Measurements from ENCODE around the gene PIP5K1B.
A peak's percentile ranks its signal among the peaks of the same experiment; 100 is the strongest.

PIP5K1B gene

GRCh38 chr9:68887232-68887631 lies 182.2 kb downstream of the PIP5K1B start:
- Mint-ChIP-seq H3K27ac (no peak overlapping the region), H3K4me1 (ENCODE audit: low read depth) (peaks cover 23% of the 10 kb centered on the region), H3K36me3 (no peaks in the 10 kb centered on the region), H3K27me3 (no peaks in the 10 kb centered on the region), H3K9me3 (ENCODE audit: low read depth) (no peaks in the 10 kb centered on the region), H3K4me3 (no peak overlapping the region)

GRCh38 chr9:68894502-68894901 lies 189.5 kb downstream of the PIP5K1B start:
- Mint-ChIP-seq H3K4me3 (peak overlapping the region; percentile 70), H3K36me3 (no peaks in the 10 kb centered on the region), H3K27ac (peak overlapping the region; percentile 72), H3K9me3 (ENCODE audit: low read depth) (no peaks in the 10 kb centered on the region), H3K4me1 (ENCODE audit: low read depth) (peaks cover 40% of the 10 kb centered on the region), H3K27me3 (no peaks in the 10 kb centered on the region)

- Mint-ChIP-seq H3K27ac (peak overlapping the region; percentile 88), H3K4me1 (ENCODE audit: low read depth) (peaks cover 40% of the 10 kb centered on the region), H3K36me3 (no peaks in the 10 kb centered on the region), H3K27me3 (no peaks in the 10 kb centered on the region), H3K9me3 (ENCODE audit: low read depth) (no peaks in the 10 kb centered on the region), H3K4me3 (peak overlapping the region; percentile 68)
These were observed 190.9 kb downstream of the PIP5K1B start for GRCh38 chr9:68895741-68896478.

GRCh38 chr9:68896486-68896885 lies 191.4 kb downstream of the PIP5K1B start:
- H3K36me3 Mint-ChIP-seq = no peaks in the 10 kb centered on the region
- H3K4me1 Mint-ChIP-seq (ENCODE audit: low read depth) = peaks cover 40% of the 10 kb centered on the region
- H3K9me3 Mint-ChIP-seq (ENCODE audit: low read depth) = no peaks in the 10 kb centered on the region
- H3K4me3 Mint-ChIP-seq = peak overlapping the region; percentile 68
- peak overlapping the region; percentile 88 for H3K27ac Mint-ChIP-seq
- no peaks in the 10 kb centered on the region for H3K27me3 Mint-ChIP-seq

- no peaks in the 10 kb centered on the region for H3K27me3 Mint-ChIP-seq
- H3K4me3 Mint-ChIP-seq = no peak overlapping the region
- peaks cover 40% of the 10 kb centered on the region for H3K4me1 Mint-ChIP-seq (ENCODE audit: low read depth)
- H3K36me3 Mint-ChIP-seq = no peaks in the 10 kb centered on the region
- no peaks in the 10 kb centered on the region for H3K9me3 Mint-ChIP-seq (ENCODE audit: low read depth)
- H3K27ac Mint-ChIP-seq = no peak overlapping the region
These were observed 192.6 kb downstream of the PIP5K1B start for GRCh38 chr9:68897577-68898145.

GRCh38 chr9:68898781-68899439 lies 193.9 kb downstream of the PIP5K1B start:
- H3K4me1 Mint-ChIP-seq (ENCODE audit: low read depth) = peaks cover 38% of the 10 kb centered on the region

GRCh38 chr9:68904454-68904853 lies 199.4 kb downstream of the PIP5K1B start:
- no peak overlapping the region for H3K4me3 Mint-ChIP-seq
- H3K36me3 Mint-ChIP-seq = no peaks in the 10 kb centered on the region
- H3K27me3 Mint-ChIP-seq = peaks cover 5% of the 10 kb centered on the region
- H3K4me1 Mint-ChIP-seq (ENCODE audit: low read depth) = peaks cover 4% of the 10 kb centered on the region
- H3K9me3 Mint-ChIP-seq (ENCODE audit: low read depth) = no peaks in the 10 kb centered on the region
- no peak overlapping the region for H3K27ac Mint-ChIP-seq

More at GRCh38 chr9:68898781-68899439, 193.9 kb downstream of the PIP5K1B start:
- Mint-ChIP-seq H3K36me3 (no peaks in the 10 kb centered on the region), H3K4me3 (no peak overlapping the region), H3K27me3 (no peaks in the 10 kb centered on the region), H3K27ac (no peak overlapping the region), H3K9me3 (ENCODE audit: low read depth) (no peaks in the 10 kb centered on the region)

- no peak overlapping the region for H3K4me3 Mint-ChIP-seq
- H3K36me3 Mint-ChIP-seq = no peaks in the 10 kb centered on the region
- H3K4me1 Mint-ChIP-seq (ENCODE audit: low read depth) = peaks cover 4% of the 10 kb centered on the region
- peaks cover 5% of the 10 kb centered on the region for H3K27me3 Mint-ChIP-seq
- H3K9me3 Mint-ChIP-seq (ENCODE audit: low read depth) = no peaks in the 10 kb centered on the region
- no peak overlapping the region for H3K27ac Mint-ChIP-seq
These were observed 200.1 kb downstream of the PIP5K1B start for GRCh38 chr9:68905129-68905528.

- Mint-ChIP-seq H3K9me3 (ENCODE audit: low read depth) (no peaks in the 10 kb centered on the region), H3K27me3 (peaks cover 5% of the 10 kb centered on the region), H3K36me3 (no peaks in the 10 kb centered on the region), H3K4me3 (no peak overlapping the region), H3K27ac (no peak overlapping the region), H3K4me1 (ENCODE audit: low read depth) (peaks cover 4% of the 10 kb centered on the region)
These were observed 202.9 kb downstream of the PIP5K1B start for GRCh38 chr9:68907910-68908309.

- Mint-ChIP-seq H3K27ac (no peak overlapping the region), H3K4me1 (ENCODE audit: low read depth) (no peaks in the 10 kb centered on the region), H3K36me3 (no peaks in the 10 kb centered on the region), H3K27me3 (peaks cover 3% of the 10 kb centered on the region), H3K4me3 (no peak overlapping the region), H3K9me3 (ENCODE audit: low read depth) (no peaks in the 10 kb centered on the region)
These were observed 207.5 kb downstream of the PIP5K1B start for GRCh38 chr9:68912561-68912960.

GRCh38 chr9:68913054-68913453 lies 208.0 kb downstream of the PIP5K1B start:
- no peak overlapping the region for H3K27ac Mint-ChIP-seq
- no peak overlapping the region for H3K4me3 Mint-ChIP-seq
- no peaks in the 10 kb centered on the region for H3K36me3 Mint-ChIP-seq
- H3K4me1 Mint-ChIP-seq (ENCODE audit: low read depth) = no peaks in the 10 kb centered on the region
- H3K9me3 Mint-ChIP-seq (ENCODE audit: low read depth) = no peaks in the 10 kb centered on the region
- H3K27me3 Mint-ChIP-seq = peaks cover 3% of the 10 kb centered on the region

GRCh38 chr9:68914751-68915150 lies 209.7 kb downstream of the PIP5K1B start:
- no peak overlapping the region for H3K4me3 Mint-ChIP-seq
- peaks cover under 1% of the 10 kb centered on the region for H3K4me1 Mint-ChIP-seq (ENCODE audit: low read depth)
- no peaks in the 10 kb centered on the region for H3K36me3 Mint-ChIP-seq
- H3K27me3 Mint-ChIP-seq = no peaks in the 10 kb centered on the region
- no peak overlapping the region for H3K27ac Mint-ChIP-seq
- H3K9me3 Mint-ChIP-seq (ENCODE audit: low read depth) = no peaks in the 10 kb centered on the region

GRCh38 chr9:68919661-68920060 lies 214.6 kb downstream of the PIP5K1B start:
- H3K36me3 Mint-ChIP-seq = no peaks in the 10 kb centered on the region
- no peak overlapping the region for H3K4me3 Mint-ChIP-seq
- H3K27ac Mint-ChIP-seq = no peak overlapping the region

GRCh38 chr9:68920921-68921320 lies 215.9 kb downstream of the PIP5K1B start:
- Mint-ChIP-seq H3K4me3 (no peak overlapping the region), H3K27ac (no peak overlapping the region), H3K9me3 (ENCODE audit: low read depth) (no peaks in the 10 kb centered on the region), H3K27me3 (no peaks in the 10 kb centered on the region), H3K4me1 (ENCODE audit: low read depth) (peaks cover 4% of the 10 kb centered on the region), H3K36me3 (no peaks in the 10 kb centered on the region)

More at GRCh38 chr9:68919661-68920060, 214.6 kb downstream of the PIP5K1B start:
- Mint-ChIP-seq H3K4me1 (ENCODE audit: low read depth) (peaks cover 4% of the 10 kb centered on the region), H3K27me3 (no peaks in the 10 kb centered on the region), H3K9me3 (ENCODE audit: low read depth) (no peaks in the 10 kb centered on the region)

- Mint-ChIP-seq H3K36me3 (no peaks in the 10 kb centered on the region), H3K9me3 (ENCODE audit: low read depth) (no peaks in the 10 kb centered on the region), H3K4me1 (ENCODE audit: low read depth) (peaks cover 4% of the 10 kb centered on the region), H3K4me3 (no peak overlapping the region), H3K27me3 (peaks cover 2% of the 10 kb centered on the region), H3K27ac (no peak overlapping the region)
These were observed 218.4 kb downstream of the PIP5K1B start for GRCh38 chr9:68923480-68923879.
